H1 (cell line): ENCODE results near the gene AP2A2.

Experiments used
- ASH2L ChIP-seq: fragments of 200-600, 300-600 bp; sonication (generic); IDR thresholded peaks from one replicate; pipeline ENCODE4 v1.7.1; 2017; ENCODE audit warnings: low read length
- BCL11A ChIP-seq, 2 experiments: IDR thresholded peaks; one replicate each; pipeline ENCODE4 v1.6.1; 2011; ENCODE audit warnings: low read depth in 2 of 2, low read length in 2 of 2, mild to moderate bottlenecking in 2 of 2
- CEBPB ChIP-seq: IDR thresholded peaks from 2 replicates; pipeline ENCODE4 v1.6.1; 2012; ENCODE audit warnings: low read depth, low read length
- CTCF ChIP-seq, 3 experiments: IDR thresholded peaks; 1 replicate in 2 of 3; 2 replicates in 1 of 3; pipeline versions ENCODE4 v1.5.1 to v1.6.1; 2011; ENCODE audit warnings: low read length in 3 of 3, mild to moderate bottlenecking in 3 of 3, inconsistent platforms in 2 of 3, low read depth in 1 of 3, moderate library complexity in 1 of 3; ENCODE audit not compliant: insufficient read depth in 1 of 3; ENCODE audit errors: control extremely low read depth in 1 of 3
- EZH2 ChIP-seq: fragments of 200-600 bp; sonication (generic); IDR thresholded peaks from 2 replicates; pipeline ENCODE4 v1.7.1; 2012; ENCODE audit warnings: low read depth, mild to moderate bottlenecking, moderate library complexity, low read length, inconsistent platforms; ENCODE audit not compliant: severe bottlenecking
- JUND ChIP-seq: IDR thresholded peaks from 2 replicates; pipeline ENCODE4 v1.6.1; 2011; ENCODE audit warnings: mild to moderate bottlenecking, improper control_type of control experiment, low read length
- POLR2A ChIP-seq, 2 experiments: IDR thresholded peaks; 1 replicate in 1 of 2; 2 replicates in 1 of 2; pipeline ENCODE4 v1.6.1; 2011; ENCODE audit warnings: low read depth in 2 of 2, low read length in 2 of 2, mild to moderate bottlenecking in 2 of 2; ENCODE audit errors: control extremely low read depth in 1 of 2
- POLR2AphosphoS5 ChIP-seq: IDR thresholded peaks from 2 replicates; pipeline ENCODE4 v1.6.1; 2011; ENCODE audit warnings: low read depth, low read length
- RNF2 ChIP-seq: fragments of 200-900, 300-1000 bp; sonication (generic); IDR thresholded peaks from 2 replicates; pipeline ENCODE4 v1.7.1; 2016; ENCODE audit warnings: borderline replicate concordance, low read depth, mild to moderate bottlenecking, antibody characterized with exemption, low read length; ENCODE audit not compliant: poor library complexity, severe bottlenecking; ENCODE audit errors: missing control alignments
- SIN3A ChIP-seq, 2 experiments: IDR thresholded peaks in 1 of 2; conservative IDR thresholded peaks in 1 of 2; 2 replicates each; pipeline ENCODE4 v1.6.1; 2011 to 2012; ENCODE audit warnings: low read length in 2 of 2, improper control_type of control experiment in 1 of 2, low read depth in 1 of 2, mild to moderate bottlenecking in 1 of 2
- SIRT6 ChIP-seq: IDR thresholded peaks from one replicate; pipeline ENCODE4 v1.7.1; 2012; ENCODE audit warnings: low read length, inconsistent platforms
- TAF1 ChIP-seq: IDR thresholded peaks from 2 replicates; pipeline ENCODE4 v1.6.1; 2011; ENCODE audit warnings: mild to moderate bottlenecking, low read depth, low read length
- YY1 ChIP-seq: IDR thresholded peaks from 2 replicates; pipeline ENCODE4 v1.6.1; 2011; ENCODE audit warnings: low read depth, mild to moderate bottlenecking, low read length
- TF ChIP-seq, protein P1 (sequence below): IDR thresholded peaks from 2 replicates; pipeline ENCODE4 v1.6.1; 2012; ENCODE audit warnings: inconsistent platforms

GRCh38 chr11:1012291-1012690 is 86.6 kb downstream of the AP2A2 start:
- TF ChIP-seq EZH2 (no peak), POLR2A (IDR thresholded peaks at IDR 0.05; ENCODE audit: control extremely low read depth in 1 of 2, low read depth in 2 of 2, low read length in 2 of 2) (no peak), RNF2 (no peak), POLR2AphosphoS5 (no peak), CEBPB (no peak), CTCF (IDR thresholded peaks at IDR 0.05; ENCODE audit: control extremely low read depth in 1 of 3, insufficient read depth in 1 of 3, low read depth in 1 of 3, low read length in 3 of 3) (no peak), SIN3A (conservative IDR thresholded peaks at IDR 0.05 in 1 of 2, IDR thresholded peaks at IDR 0.05 in 1 of 2; ENCODE audit: low read depth in 1 of 2, low read length in 2 of 2) (no peak), BCL11A (IDR thresholded peaks at IDR 0.05; ENCODE audit: low read depth in 2 of 2, low read length in 2 of 2) (no peak), TAF1 (no peak), YY1 (no peak), ASH2L (no peak), JUND (no peak), SIRT6 (no peak)
- TF ChIP-seq, protein P1, sequence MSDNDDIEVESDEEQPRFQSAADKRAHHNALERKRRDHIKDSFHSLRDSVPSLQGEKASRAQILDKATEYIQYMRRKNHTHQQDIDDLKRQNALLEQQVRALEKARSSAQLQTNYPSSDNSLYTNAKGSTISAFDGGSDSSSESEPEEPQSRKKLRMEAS: no peak
